Measurements from ENCODE around the gene PPP2R5B.

The PPP2R5B gene

DNA sequence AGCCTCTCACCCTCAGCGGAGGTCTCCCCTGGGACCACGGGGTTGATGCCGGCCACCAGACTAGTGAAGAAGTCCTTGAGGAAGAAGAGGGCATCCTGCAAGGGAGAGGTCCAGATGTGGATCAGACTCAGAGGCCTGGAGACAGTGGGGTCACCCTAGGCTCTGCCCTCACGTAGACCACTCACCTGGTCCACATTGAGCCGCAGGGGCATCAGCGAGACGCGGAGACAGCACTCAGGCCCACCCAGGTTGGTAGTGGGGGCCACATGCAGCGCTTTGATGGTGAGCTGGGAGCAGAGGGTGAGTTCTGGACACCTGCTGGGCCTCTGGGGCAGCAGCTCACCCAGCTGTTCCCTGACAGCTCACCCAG, 26.4 kb upstream of the PPP2R5B start:
- TF ChIP-seq, protein P1, sequence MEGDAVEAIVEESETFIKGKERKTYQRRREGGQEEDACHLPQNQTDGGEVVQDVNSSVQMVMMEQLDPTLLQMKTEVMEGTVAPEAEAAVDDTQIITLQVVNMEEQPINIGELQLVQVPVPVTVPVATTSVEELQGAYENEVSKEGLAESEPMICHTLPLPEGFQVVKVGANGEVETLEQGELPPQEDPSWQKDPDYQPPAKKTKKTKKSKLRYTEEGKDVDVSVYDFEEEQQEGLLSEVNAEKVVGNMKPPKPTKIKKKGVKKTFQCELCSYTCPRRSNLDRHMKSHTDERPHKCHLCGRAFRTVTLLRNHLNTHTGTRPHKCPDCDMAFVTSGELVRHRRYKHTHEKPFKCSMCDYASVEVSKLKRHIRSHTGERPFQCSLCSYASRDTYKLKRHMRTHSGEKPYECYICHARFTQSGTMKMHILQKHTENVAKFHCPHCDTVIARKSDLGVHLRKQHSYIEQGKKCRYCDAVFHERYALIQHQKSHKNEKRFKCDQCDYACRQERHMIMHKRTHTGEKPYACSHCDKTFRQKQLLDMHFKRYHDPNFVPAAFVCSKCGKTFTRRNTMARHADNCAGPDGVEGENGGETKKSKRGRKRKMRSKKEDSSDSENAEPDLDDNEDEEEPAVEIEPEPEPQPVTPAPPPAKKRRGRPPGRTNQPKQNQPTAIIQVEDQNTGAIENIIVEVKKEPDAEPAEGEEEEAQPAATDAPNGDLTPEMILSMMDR (IDR thresholded peaks at IDR 0.05; ENCODE audit: low read depth, low read length): no peak
- in situ Hi-C loops (cut with HindIII; ENCODE audit: low sequenced_read_pairs): loop anchor here (10.0 kb wide), 1 partner anchor 53 kb away; the partner anchor contains the start of gene CDC42BPG

DNA sequence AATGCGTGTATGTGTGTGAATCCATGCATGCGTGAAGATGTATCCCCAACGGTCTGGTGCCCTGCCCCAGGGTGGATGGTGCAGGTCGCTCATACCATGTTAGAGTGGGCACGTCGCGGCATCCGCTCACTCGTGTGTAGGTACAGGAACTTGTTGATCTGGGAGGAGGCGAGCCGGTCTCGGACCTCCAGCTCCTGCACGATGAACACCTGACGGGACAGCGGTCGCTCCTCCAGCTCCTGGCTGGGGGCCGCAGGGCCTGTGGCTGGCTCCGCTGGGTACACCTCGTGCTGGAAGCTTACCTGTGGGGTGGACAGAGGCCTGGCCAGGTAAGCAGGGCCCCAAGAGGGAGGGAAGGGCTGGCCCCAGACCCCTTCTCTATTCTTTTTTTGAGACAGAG, 25.9 kb upstream of the PPP2R5B start:
- in situ Hi-C loops (cut with HindIII; ENCODE audit: low sequenced_read_pairs): loop anchor here (10.0 kb wide), 1 partner anchor 54 kb away; the partner anchor contains the start of gene CDC42BPG
- DNase-seq (ENCODE audit: low read depth, low spot score): no peak
- H3K4me3 ChIP-seq (ENCODE audit: low read depth, low read length): no peak overlapping the region
- TF ChIP-seq, protein P1 (IDR thresholded peaks at IDR 0.05; ENCODE audit: low read depth, low read length): no peak

More for the DNA sequence above, 26.4 kb upstream of the PPP2R5B start:
- no peak for DNase-seq (ENCODE audit: low read depth, low spot score)
- H3K4me3 ChIP-seq (ENCODE audit: low read depth, low read length): no peak overlapping the region

DNA sequence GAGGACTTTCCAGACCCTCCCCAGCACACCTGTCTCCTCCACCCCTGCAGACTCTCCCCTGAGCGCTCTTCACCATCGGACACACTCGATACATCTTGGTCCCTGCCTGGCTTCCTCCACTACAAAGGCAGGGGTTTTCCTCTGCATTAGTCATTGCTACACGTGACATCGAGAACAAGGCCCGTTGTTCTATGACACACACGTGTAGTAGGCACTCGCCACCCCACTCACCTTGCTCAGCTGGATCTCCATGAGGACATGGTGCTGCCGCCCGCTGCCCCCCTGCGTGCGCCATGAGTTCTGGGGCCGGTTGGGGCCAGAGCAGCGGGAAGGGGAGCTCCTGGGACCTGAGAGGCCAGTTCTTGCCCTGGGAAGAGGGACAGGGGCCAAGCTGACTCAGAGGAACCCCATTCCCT, 24.2 kb upstream of the PPP2R5B start:
- H3K4me3 ChIP-seq (ENCODE audit: low read depth, low read length): no peak overlapping the region
- DNase-seq (ENCODE audit: low read depth, low spot score): peak; percentile 8
- TF ChIP-seq, protein P1 (IDR thresholded peaks at IDR 0.05; ENCODE audit: low read depth, low read length): no peak
- in situ Hi-C loops (cut with HindIII; ENCODE audit: low sequenced_read_pairs): no loop called here

DNA sequence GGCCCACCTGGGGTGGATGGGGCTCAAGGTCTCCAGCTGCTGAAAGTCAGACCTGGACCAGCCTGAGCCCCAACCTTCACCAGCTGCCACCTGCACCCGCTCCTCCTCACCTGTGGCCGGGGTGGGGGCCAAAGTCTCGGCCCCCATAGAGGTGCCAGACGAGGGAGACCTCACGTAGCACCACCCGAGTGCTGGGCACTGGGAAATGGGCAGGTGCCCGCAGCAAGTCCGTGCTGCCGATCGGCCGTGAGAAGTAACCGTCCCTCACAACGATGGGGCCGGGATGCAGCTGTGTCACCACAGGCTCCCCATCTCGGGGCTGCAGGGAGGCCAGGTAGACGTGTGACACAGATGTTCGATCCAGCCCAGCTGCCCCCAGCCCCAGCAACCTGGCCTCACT, 23.7 kb upstream of the PPP2R5B start:
- no peak overlapping the region for H3K4me3 ChIP-seq (ENCODE audit: low read depth, low read length)
- no peak for DNase-seq (ENCODE audit: low read depth, low spot score)
- in situ Hi-C loops (cut with HindIII; ENCODE audit: low sequenced_read_pairs): no loop called here
- TF ChIP-seq, protein P1 (IDR thresholded peaks at IDR 0.05; ENCODE audit: low read depth, low read length): no peak

DNA sequence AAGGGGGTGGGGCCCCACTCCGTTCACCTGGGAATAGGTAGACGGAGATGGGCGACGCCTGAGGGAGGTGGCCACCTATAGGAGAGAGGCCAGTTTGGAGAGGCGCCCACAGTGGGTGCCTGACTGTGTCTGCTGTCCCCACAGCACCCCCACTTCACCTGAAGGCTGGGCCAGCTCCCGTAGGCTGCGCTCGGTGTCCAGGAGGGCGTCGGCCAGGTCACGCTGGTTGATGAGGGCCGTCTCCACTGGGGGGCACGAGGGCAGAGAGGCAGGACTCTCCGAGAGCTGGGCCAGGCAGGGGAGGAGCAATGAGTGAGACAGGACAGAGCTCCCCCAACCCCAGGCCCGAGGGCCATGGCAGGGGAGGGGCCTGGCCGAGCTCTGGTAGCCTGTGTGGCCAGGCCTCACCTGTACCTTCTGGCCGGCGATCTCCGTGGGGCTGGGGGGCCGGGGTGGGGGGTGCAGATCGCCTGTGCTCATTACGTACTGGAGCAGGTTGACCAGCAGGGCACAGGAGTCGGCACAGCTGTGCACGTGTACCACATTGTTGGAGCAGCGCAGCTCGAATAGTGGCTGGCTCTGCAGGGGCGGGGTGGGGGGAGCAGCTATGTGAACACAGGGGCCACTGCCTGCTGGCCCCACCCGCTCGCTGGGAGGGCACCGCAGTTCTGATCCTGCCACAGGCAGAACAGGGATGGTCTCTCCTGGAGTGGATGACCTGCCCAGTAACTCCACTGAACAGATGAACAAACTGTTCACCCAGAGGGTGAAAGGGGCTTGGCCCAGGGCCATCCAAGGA, 22.2 kb upstream of the PPP2R5B start:
- DNase-seq (ENCODE audit: low read depth, low spot score): no peak
- TF ChIP-seq, protein P1 (IDR thresholded peaks at IDR 0.05; ENCODE audit: low read depth, low read length): no peak
- in situ Hi-C loops (cut with HindIII; ENCODE audit: low sequenced_read_pairs): no loop called here
- no peak overlapping the region for H3K4me3 ChIP-seq (ENCODE audit: low read depth, low read length)

DNA sequence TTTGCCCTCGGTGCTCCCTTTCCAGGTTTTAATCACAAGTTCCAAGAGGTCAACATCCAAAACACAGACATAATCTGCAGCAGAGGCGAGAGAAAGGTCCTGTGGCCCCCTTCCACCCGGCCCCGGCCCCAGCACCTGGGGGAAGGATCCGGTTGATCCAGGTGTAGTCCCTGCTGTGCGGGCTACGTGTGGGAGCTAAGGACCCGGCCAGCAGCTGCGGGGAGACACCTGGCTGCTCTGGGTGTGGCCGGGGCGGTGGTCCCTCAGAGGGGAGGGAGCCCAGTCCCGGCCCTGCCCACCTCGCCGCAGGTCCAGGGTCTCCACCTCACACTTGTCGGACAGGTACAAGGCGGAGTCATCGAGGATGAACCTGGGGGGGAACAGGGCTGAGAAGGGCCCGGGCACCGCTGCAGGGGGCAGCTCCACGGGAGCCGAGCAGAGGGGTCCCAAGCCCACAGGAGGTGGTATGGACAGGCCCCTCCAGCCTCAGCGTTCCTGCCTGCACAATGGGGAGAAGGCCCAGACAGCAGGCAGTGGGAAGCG, 21.1 kb upstream of the PPP2R5B start:
- no peak for DNase-seq (ENCODE audit: low read depth, low spot score)
- in situ Hi-C loops (cut with HindIII; ENCODE audit: low sequenced_read_pairs): no loop called here
- TF ChIP-seq, protein P1 (IDR thresholded peaks at IDR 0.05; ENCODE audit: low read depth, low read length): no peak
- no peak overlapping the region for H3K4me3 ChIP-seq (ENCODE audit: low read depth, low read length)

All from astrocyte of the spinal cord (primary cell).